Gastrocnemius medialis (tissue), 4 donors: Measurements from ENCODE around the gene THADA. TPM values are rescaled to one million over a fixed set of nuclear protein-coding genes. Genes with fewer than 3 reads are reported as not detected.

Experiments
- ATAC-seq, 2 donors: fragments of 150-250 bp; one replicate each; pipeline ENCODE4 v1.9.1; 2016
- DNase-seq, 2 donors: peaks; one replicate each; pipeline ENCODE4 v3.0.0-alpha.2; 2019
- H3K27ac ChIP-seq, 4 donors: fragments of 200-600 bp; sonication (generic); 1 replicate in 1 of 4; 2 replicates in 3 of 4; pipeline ENCODE4 v1.5.1; 2016 to 2018; ENCODE audit warnings: mild to moderate bottlenecking in 2 of 4, moderate library complexity in 1 of 4
- H3K27me3 ChIP-seq, 3 donors: fragments of 200-600 bp; sonication (generic) in 2 of 3; 1 replicate in 1 of 3; 2 replicates in 2 of 3; pipeline versions ENCODE4 v1.5.1 to v1.6.0; 2016 to 2019; ENCODE audit warnings: mild to moderate bottlenecking in 1 of 3, moderate library complexity in 1 of 3
- H3K36me3 ChIP-seq, 2 donors: fragments of 200-600 bp; sonication (generic) in 1 of 2; one replicate each; pipeline ENCODE4 v1.5.1; 2017 to 2018
- H3K4me1 ChIP-seq, 2 donors: fragments of 200-600 bp; sonication (generic) in 1 of 2; one replicate each; pipeline ENCODE4 v1.5.1; 2016 to 2017; ENCODE audit warnings: mild to moderate bottlenecking in 2 of 2
- H3K4me3 ChIP-seq, 4 donors: fragments of 200-600 bp; sonication (generic) in 3 of 4; 1 replicate in 1 of 4; 2 replicates in 3 of 4; pipeline ENCODE4 v1.5.1; 2016 to 2019; ENCODE audit warnings: mild to moderate bottlenecking in 2 of 4
- H3K9me3 ChIP-seq, 3 donors: fragments of 200-600 bp; sonication (generic) in 2 of 3; 1 replicate in 1 of 3; 2 replicates in 2 of 3; pipeline ENCODE4 v1.5.1; 2016 to 2019
- CTCF ChIP-seq, 5 experiments: fragments of 450-650 bp in 3 of 5; fragments of 200-600 bp in 2 of 5; sonication (generic) in 2 of 5; IDR thresholded peaks in 4 of 5; conservative IDR thresholded peaks in 1 of 5; 1 replicate in 4 of 5; 2 replicates in 1 of 5; pipeline ENCODE4 v1.5.1; 2016 to 2019; ENCODE audit warnings: antibody characterized with exemption in 5 of 5, mild to moderate bottlenecking in 3 of 5, moderate library complexity in 3 of 5
- POLR2A ChIP-seq, 2 donors: fragments of 450-650 bp; IDR thresholded peaks; one replicate each; pipeline ENCODE4 v1.6.1; 2017; ENCODE audit warnings: antibody characterized with exemption in 2 of 2, mild to moderate bottlenecking in 2 of 2, moderate library complexity in 2 of 2
- in situ Hi-C, 4 donors: fragments of 200-750 bp; cut with MboI; loops; one replicate each; pipeline versions ENCODE4 v1.15.0 to v1.8.0; 2017; ENCODE audit warnings: low sequenced_read_pairs in 4 of 4
- intact Hi-C: fragments of 100-400 bp; cut with DNase I; formaldehyde crosslinking; loops from one replicate; pipeline ENCODE4 v1.15.1; 2023; ENCODE audit warnings: low total_unique reads
- total RNA-seq, 4 donors: library from RNA; depleted of rRNA; stranded (reverse); fragments of >200 nt; gene quantifications; one replicate each; pipeline versions ENCODE4 v1.1.0 to v1.2.3, GENCODE V29; 2016

Gene THADA
- total RNA-seq, 4 donors from 2014 or later, result 13.6 to 19.0 (median 16.2) TPM

- no peaks in the 10 kb centered on the region for H3K36me3 ChIP-seq
- DNase-seq, result no peak
- intact Hi-C loops, result no loop called here
- H3K4me1 ChIP-seq, result peaks cover 24 to 26% of the 10 kb centered on the region in 2 donors
- H3K27me3 ChIP-seq, result no peaks in the 10 kb centered on the region
- no peak overlapping the region for H3K4me3 ChIP-seq
- H3K9me3 ChIP-seq, result no peaks in the 10 kb centered on the region
- no peak for TF ChIP-seq CTCF (IDR thresholded peaks at IDR 0.05 in 4 of 5, conservative IDR thresholded peaks at IDR 0.05 in 1 of 5)
- no peak for TF ChIP-seq POLR2A (IDR thresholded peaks at IDR 0.05)
- no peak overlapping the region for H3K27ac ChIP-seq
- no peak for ATAC-seq
- in situ Hi-C loops, result no loop called here
These were observed 216.3 kb downstream of the THADA start for GRCh38 chr2:43379494-43379893.

- TF ChIP-seq POLR2A (IDR thresholded peaks at IDR 0.05), result no peak
- no peak for TF ChIP-seq CTCF (IDR thresholded peaks at IDR 0.05 in 4 of 5, conservative IDR thresholded peaks at IDR 0.05 in 1 of 5)
- in situ Hi-C loops (no loop called here), intact Hi-C loops (no loop called here)
- Histone ChIP-seq H3K4me1 (peaks cover 24 to 26% of the 10 kb centered on the region in 2 donors), H3K36me3 (no peaks in the 10 kb centered on the region), H3K4me3 (no peak overlapping the region), H3K9me3 (no peaks in the 10 kb centered on the region), H3K27ac (peak overlapping the region in 3 of 4 donors; percentile 74 to 84 (median 75)), H3K27me3 (no peaks in the 10 kb centered on the region)
- DNase-seq (no peak), ATAC-seq (no peak)
These were observed 218.5 kb downstream of the THADA start for GRCh38 chr2:43377327-43377726.

- in situ Hi-C loops (no loop called here), intact Hi-C loops (no loop called here)
- no peaks in the 10 kb centered on the region for H3K36me3 ChIP-seq
- no peak overlapping the region for H3K4me3 ChIP-seq
- H3K9me3 ChIP-seq, result no peaks in the 10 kb centered on the region
- H3K4me1 ChIP-seq, result peaks cover 25 to 26% of the 10 kb centered on the region in 2 donors
- ATAC-seq (peak; percentile 64 to 79), DNase-seq (no peak)
- no peaks in the 10 kb centered on the region for H3K27me3 ChIP-seq
- TF ChIP-seq CTCF (IDR thresholded peaks at IDR 0.05 in 4 of 5, conservative IDR thresholded peaks at IDR 0.05 in 1 of 5) (no peak), POLR2A (IDR thresholded peaks at IDR 0.05) (no peak)
- H3K27ac ChIP-seq, result peak overlapping the region; percentile 70 to 84 (median 74)
These were observed 219.2 kb downstream of the THADA start for GRCh38 chr2:43376523-43377198.

- intact Hi-C loops, result no loop called here
- ATAC-seq, result peak; percentile 54 to 70
- peaks cover 32 to 33% of the 10 kb centered on the region in 2 donors for H3K4me1 ChIP-seq
These were observed 219.9 kb downstream of the THADA start for GRCh38 chr2:43375746-43376522.

More at GRCh38 chr2:43375746-43376522, 219.9 kb downstream of the THADA start:
- TF ChIP-seq CTCF (IDR thresholded peaks at IDR 0.05 in 4 of 5, conservative IDR thresholded peaks at IDR 0.05 in 1 of 5) (no peak), POLR2A (IDR thresholded peaks at IDR 0.05) (no peak)
- peak overlapping the region; percentile 70 to 84 (median 74) for H3K27ac ChIP-seq
- H3K4me3 ChIP-seq, result no peak overlapping the region
- no peaks in the 10 kb centered on the region for H3K36me3 ChIP-seq
- no peaks in the 10 kb centered on the region for H3K9me3 ChIP-seq
- in situ Hi-C loops, result no loop called here
- no peaks in the 10 kb centered on the region for H3K27me3 ChIP-seq
- DNase-seq, result no peak
